Activated B cell treated with CpG ODN at 0.5 μM for 24 hours (primary cell): Measurements from ENCODE around the gene PTPRT. TPM values are rescaled to one million over a fixed set of nuclear protein-coding genes. Genes with fewer than 3 reads are reported as not detected.

ENCODE experiments used
- ATAC-seq: fragments of 200-7000 bp; cut with Tn5 transposase; one replicate; pipeline ENCODE4 v1.10.0; 2021; ENCODE audit warnings: low read depth, mild to moderate bottlenecking, moderate library complexity
- CTCF ChIA-PET: fragments of 350-600 bp; sonication (Branson Sonifier 250); formaldehyde crosslinking; loops from one replicate; lab custom pipeline; 2021; ENCODE audit warnings: antibody characterized with exemption; lab: Charles Lee
- POLR2A ChIA-PET: fragments of 350-600 bp; sonication (Branson Sonifier 250); formaldehyde crosslinking; loops from one replicate; lab custom pipeline; 2021; ENCODE audit warnings: antibody characterized with exemption; lab: Charles Lee
- DNase-seq: peaks from one replicate; pipeline ENCODE4 v3.0.0; 2022
- H3K27ac Mint-ChIP-seq: one replicate; pipeline ENCODE4 v1.8.0; 2020; ENCODE audit warnings: mixed read lengths
- H3K27me3 Mint-ChIP-seq: one replicate; pipeline ENCODE4 v1.8.0; 2021; ENCODE audit warnings: mixed read lengths
- H3K36me3 Mint-ChIP-seq: one replicate; pipeline ENCODE4 v1.8.0; 2021; ENCODE audit warnings: low read depth, mixed read lengths
- H3K4me1 Mint-ChIP-seq: one replicate; pipeline ENCODE4 v1.8.0; 2021; ENCODE audit warnings: mixed read lengths
- H3K4me3 Mint-ChIP-seq: one replicate; pipeline ENCODE4 v1.8.0; 2020; ENCODE audit warnings: mild to moderate bottlenecking, mixed read lengths
- H3K9me3 Mint-ChIP-seq: one replicate; pipeline ENCODE4 v1.8.0; 2020; ENCODE audit warnings: mixed read lengths
- intact Hi-C: fragments of 100-400 bp; cut with micrococcal nuclease; formaldehyde crosslinking; loops from one replicate; pipeline ENCODE4 v1.15.1; 2024
- total RNA-seq: library from RNA; stranded (reverse); gene quantifications from 2 replicates; pipeline ENCODE4 v1.2.3, GENCODE V29; 2022
- TF ChIP-seq, protein P1 (sequence below): fragments of 200-600 bp; IDR thresholded peaks from one replicate; pipeline ENCODE4 v1.8.0; 2022; ENCODE audit warnings: antibody characterized with exemption, mild to moderate bottlenecking

Gene PTPRT
- total RNA-seq, 1 donor from 2014 or later: not detected

DNA sequence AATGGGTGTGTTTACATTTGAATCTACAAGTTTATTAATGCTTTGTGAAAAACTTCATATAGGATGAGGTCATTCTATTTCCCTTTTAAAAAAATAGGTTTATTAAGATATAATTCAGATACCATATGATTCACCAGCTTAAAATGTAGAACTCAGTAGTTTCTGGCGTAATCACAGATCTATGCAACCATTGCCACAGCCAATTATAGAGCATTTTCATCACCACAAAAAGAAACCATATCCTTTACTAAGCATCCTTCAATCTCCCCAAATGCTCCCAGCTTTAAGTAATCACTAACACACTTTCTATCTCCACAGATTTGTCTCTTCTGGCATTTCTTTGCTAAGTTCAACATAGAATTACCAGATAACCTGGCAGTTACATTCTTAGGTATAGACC, 137.2 kb downstream of the PTPRT start:
- CTCF ChIA-PET: no interaction called here
- no peak for DNase-seq
- TF ChIP-seq, protein P1, sequence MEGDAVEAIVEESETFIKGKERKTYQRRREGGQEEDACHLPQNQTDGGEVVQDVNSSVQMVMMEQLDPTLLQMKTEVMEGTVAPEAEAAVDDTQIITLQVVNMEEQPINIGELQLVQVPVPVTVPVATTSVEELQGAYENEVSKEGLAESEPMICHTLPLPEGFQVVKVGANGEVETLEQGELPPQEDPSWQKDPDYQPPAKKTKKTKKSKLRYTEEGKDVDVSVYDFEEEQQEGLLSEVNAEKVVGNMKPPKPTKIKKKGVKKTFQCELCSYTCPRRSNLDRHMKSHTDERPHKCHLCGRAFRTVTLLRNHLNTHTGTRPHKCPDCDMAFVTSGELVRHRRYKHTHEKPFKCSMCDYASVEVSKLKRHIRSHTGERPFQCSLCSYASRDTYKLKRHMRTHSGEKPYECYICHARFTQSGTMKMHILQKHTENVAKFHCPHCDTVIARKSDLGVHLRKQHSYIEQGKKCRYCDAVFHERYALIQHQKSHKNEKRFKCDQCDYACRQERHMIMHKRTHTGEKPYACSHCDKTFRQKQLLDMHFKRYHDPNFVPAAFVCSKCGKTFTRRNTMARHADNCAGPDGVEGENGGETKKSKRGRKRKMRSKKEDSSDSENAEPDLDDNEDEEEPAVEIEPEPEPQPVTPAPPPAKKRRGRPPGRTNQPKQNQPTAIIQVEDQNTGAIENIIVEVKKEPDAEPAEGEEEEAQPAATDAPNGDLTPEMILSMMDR: no peak
- ATAC-seq: no peak
- Mint-ChIP-seq H3K9me3 (no peaks in the 10 kb centered on the region), H3K27ac (no peak overlapping the region), H3K36me3 (no peaks in the 10 kb centered on the region), H3K27me3 (no peaks in the 10 kb centered on the region), H3K4me3 (no peak overlapping the region), H3K4me1 (no peaks in the 10 kb centered on the region)
- intact Hi-C loops: no loop called here
- POLR2A ChIA-PET: no interaction called here

DNA sequence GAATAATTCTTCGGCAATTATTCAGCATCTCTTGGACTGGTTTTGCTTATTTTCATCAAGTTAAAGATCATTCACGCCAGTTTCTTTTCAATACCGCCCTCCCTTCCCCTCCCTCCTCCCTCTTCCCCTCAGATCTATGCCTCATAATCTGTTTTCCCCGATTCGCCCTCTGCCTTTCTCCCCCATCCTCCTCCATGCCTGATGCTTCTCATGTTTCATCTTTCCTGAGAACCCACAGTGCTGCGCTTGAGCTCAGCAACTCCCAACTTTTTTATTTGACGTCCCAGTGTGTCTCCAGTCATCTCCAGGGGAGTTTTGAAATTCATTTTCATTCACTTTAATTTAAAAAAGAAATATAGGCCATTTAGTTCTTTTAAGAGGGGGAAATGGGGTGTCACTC, 142.7 kb downstream of the PTPRT start:
- H3K4me3 Mint-ChIP-seq: no peak overlapping the region
- ChIA-PET POLR2A (no interaction called here), CTCF (no interaction called here)
- H3K4me1 Mint-ChIP-seq: no peaks in the 10 kb centered on the region
- TF ChIP-seq, protein P1: no peak
- ATAC-seq (no peak), DNase-seq (no peak)
- no peaks in the 10 kb centered on the region for H3K27me3 Mint-ChIP-seq
- intact Hi-C loops: no loop called here
- no peaks in the 10 kb centered on the region for H3K36me3 Mint-ChIP-seq
- H3K9me3 Mint-ChIP-seq: peaks cover 2% of the 10 kb centered on the region
- H3K27ac Mint-ChIP-seq: no peak overlapping the region

DNA sequence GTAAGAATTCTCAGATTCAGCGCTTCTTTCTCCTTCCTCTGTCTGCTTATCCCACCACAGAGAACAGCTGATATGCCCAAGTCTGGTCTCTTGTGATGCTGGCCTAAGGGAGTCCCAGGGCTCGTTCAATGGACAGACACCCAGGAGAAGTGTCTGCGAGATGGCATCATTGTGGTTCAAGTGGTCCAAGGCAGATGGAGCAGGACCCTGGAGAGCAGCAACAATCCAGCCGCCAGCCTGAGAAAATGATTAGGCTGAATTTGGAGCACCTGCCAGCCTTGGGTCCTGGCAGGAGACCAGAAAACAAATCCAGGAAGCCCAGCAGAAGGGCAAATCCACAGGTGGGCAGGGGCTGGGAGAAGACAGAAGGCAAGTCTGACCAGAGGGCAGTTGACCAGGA, 145.8 kb downstream of the PTPRT start:
- Mint-ChIP-seq H3K4me1 (no peaks in the 10 kb centered on the region), H3K27me3 (no peaks in the 10 kb centered on the region), H3K27ac (no peak overlapping the region), H3K9me3 (peaks cover 7% of the 10 kb centered on the region), H3K36me3 (no peaks in the 10 kb centered on the region), H3K4me3 (no peak overlapping the region)
- intact Hi-C loops: no loop called here
- ChIA-PET POLR2A (no interaction called here), CTCF (no interaction called here)
- ATAC-seq: no peak
- no peak for DNase-seq
- TF ChIP-seq, protein P1: no peak

DNA sequence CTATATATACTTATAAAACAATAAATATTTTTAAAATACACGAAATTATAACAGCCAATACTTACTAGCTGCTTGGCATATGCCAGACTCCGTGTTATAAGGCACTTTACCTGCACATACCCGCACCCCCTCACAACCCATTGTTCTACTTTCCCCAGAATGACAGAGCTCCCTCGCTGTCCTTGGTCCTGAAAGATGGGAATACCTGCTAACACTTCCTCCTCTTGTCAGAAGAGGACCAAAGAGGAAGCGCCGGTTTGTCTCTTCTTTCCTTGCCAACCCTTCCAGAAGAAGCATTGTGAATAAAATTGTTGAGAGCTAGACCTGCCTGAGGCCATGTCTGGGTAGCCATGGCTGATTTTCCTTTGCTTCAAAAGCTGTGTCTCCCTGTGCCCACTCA, 149.3 kb downstream of the PTPRT start:
- POLR2A ChIA-PET: no interaction called here
- no peaks in the 10 kb centered on the region for H3K36me3 Mint-ChIP-seq
- TF ChIP-seq, protein P1: no peak
- no peak overlapping the region for H3K27ac Mint-ChIP-seq
- H3K9me3 Mint-ChIP-seq: peaks cover 7% of the 10 kb centered on the region
- no peak for ATAC-seq
- CTCF ChIA-PET: no interaction called here
- no peak overlapping the region for H3K4me3 Mint-ChIP-seq
- no peak for DNase-seq
- H3K27me3 Mint-ChIP-seq: no peaks in the 10 kb centered on the region
- no peaks in the 10 kb centered on the region for H3K4me1 Mint-ChIP-seq
- intact Hi-C loops: no loop called here

DNA sequence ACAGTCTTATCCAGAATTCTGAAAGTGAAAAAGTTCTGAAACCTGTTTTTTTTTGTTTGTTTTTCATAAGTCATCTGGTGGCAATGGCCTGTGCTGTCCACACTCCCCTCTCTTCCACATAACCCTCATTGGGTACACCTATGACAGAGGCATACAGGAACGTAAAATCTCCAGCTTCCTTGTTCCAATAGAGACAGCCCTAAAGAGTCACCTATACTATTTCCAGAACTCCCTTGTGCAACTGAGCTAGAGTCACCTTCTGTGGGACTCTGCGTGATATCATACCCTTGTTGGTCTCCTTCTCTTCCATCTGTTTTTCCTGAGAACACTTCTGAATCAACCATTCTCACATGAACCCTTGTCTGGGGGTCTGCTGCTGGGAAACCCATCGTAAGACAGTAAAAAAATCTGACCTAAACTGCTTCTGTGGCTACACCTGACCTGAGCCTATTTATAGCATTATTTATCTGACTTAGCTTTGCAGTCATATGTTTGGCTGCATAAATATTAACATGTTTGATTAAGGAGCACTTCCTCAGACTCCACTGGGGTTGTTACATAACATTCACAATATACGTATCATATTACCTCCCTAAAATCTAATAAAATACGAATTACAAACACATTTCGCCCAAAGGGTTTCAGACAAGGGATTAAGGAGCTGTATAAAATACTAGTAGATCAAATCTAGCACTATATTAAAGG, 151.9 kb downstream of the PTPRT start:
- no peak overlapping the region for H3K27ac Mint-ChIP-seq
- TF ChIP-seq, protein P1: no peak
- no peaks in the 10 kb centered on the region for H3K36me3 Mint-ChIP-seq
- no peak overlapping the region for H3K4me3 Mint-ChIP-seq
- intact Hi-C loops: no loop called here
- POLR2A ChIA-PET: no interaction called here
- CTCF ChIA-PET: no interaction called here
- DNase-seq (no peak), ATAC-seq (no peak)
- H3K4me1 Mint-ChIP-seq: no peaks in the 10 kb centered on the region
- H3K9me3 Mint-ChIP-seq: peaks cover 6% of the 10 kb centered on the region
- H3K27me3 Mint-ChIP-seq: no peaks in the 10 kb centered on the region
